HepG2 (cell line): ENCODE data around the gene MYO6. TPM values are rescaled to one million over a fixed set of nuclear protein-coding genes. Genes with fewer than 3 reads are reported as not detected.

Experiments
- ATAC-seq: fragments of 200-7000 bp; cut with Tn5 transposase; 3 replicates; pipeline ENCODE4 v1.9.1; 2020; ENCODE audit warnings: mild to moderate bottlenecking, moderate library complexity
- BruUV-seq: library from RNA; stranded (reverse); fragments of 400-500 nt; replicated peaks from 2 replicates; lab custom pipeline; 2021; lab: Mats Ljungman, UMichigan
- CTCF ChIA-PET: fragments of 300-600 bp; formaldehyde crosslinking; extraction: SDS; loops from one replicate; lab custom pipeline; 2021; ENCODE audit warnings: low total read pairs, inconsistent platforms, low intra/inter-chr PET ratio; lab: Yijun Ruan, JAX
- POLR2A ChIA-PET: fragments of 350-600 bp; sonication (Branson Sonifier 250); formaldehyde crosslinking; loops from one replicate; lab custom pipeline; 2020; ENCODE audit warnings: antibody characterized with exemption, inconsistent platforms; lab: Yijun Ruan, JAX
- DNase-seq: peaks from one replicate; pipeline ENCODE4 v3.0.0-alpha.2; 2015; ENCODE audit warnings: low spot score
- FAIRE-seq: peaks from 3 replicates; lab custom pipeline; 2011; peaks lifted over from hg19 to GRCh38; lab: Jason Lieb, UNC
- H2AFZ ChIP-seq: one replicate; pipeline ENCODE4 v1.6.1; 2011; ENCODE audit warnings: low read length, inconsistent platforms
- H3K27ac ChIP-seq: fragments of 300-600 bp; 3 replicates; pipeline ENCODE4 v1.8.0; 2011; ENCODE audit warnings: mixed run types, mild to moderate bottlenecking, mixed read lengths, low read length, inconsistent platforms; ENCODE audit not compliant: insufficient read depth; ENCODE audit errors: extremely low read length
- H3K27me3 ChIP-seq, 2 experiments: fragments of 200-600 bp in 1 of 2; 2 replicates in 1 of 2; 3 replicates in 1 of 2; pipeline versions ENCODE4 v1.6.0 to v1.8.0; 2011; ENCODE audit warnings: low read length in 2 of 2, mild to moderate bottlenecking in 2 of 2, moderate library complexity in 2 of 2, inconsistent platforms in 1 of 2; ENCODE audit not compliant: insufficient read depth in 2 of 2, control insufficient read depth in 1 of 2
- H3K36me3 ChIP-seq, 2 experiments: fragments of 200-600 bp in 1 of 2; replicated peaks in 1 of 2; 2 replicates in 1 of 2; 3 replicates in 1 of 2; pipeline versions ENCODE4 v1.5.1 to v1.8.0; 2011; ENCODE audit warnings: low read length in 2 of 2, inconsistent platforms in 1 of 2; ENCODE audit not compliant: insufficient read depth in 2 of 2, control insufficient read depth in 1 of 2
- H3K4me1 ChIP-seq: 2 replicates; pipeline ENCODE4 v1.5.1; 2012; ENCODE audit warnings: low read length, inconsistent platforms; ENCODE audit not compliant: insufficient read depth
- H3K4me2 ChIP-seq: 2 replicates; pipeline ENCODE4 v1.6.0; 2011; ENCODE audit warnings: low read depth, low read length, inconsistent platforms
- H3K4me3 ChIP-seq, 3 experiments: fragments of 200-600 bp in 1 of 3; sonication (generic), shearing (Covaris generic) in 1 of 3; replicated peaks in 1 of 3; 2 replicates each; pipeline ENCODE4 v1.5.1; 2011 to 2016; ENCODE audit warnings: low read length in 3 of 3, inconsistent platforms in 2 of 3, low read depth in 2 of 3, mild to moderate bottlenecking in 2 of 3, control low read depth in 1 of 3, mixed read lengths in 1 of 3; ENCODE audit not compliant: insufficient read depth in 1 of 3
- H3K79me2 ChIP-seq: one replicate; pipeline ENCODE4 v1.6.1; 2011; ENCODE audit warnings: low read length, inconsistent platforms; ENCODE audit not compliant: insufficient read depth
- H3K9ac ChIP-seq: 2 replicates; pipeline ENCODE4 v1.6.0; 2011; ENCODE audit warnings: mild to moderate bottlenecking, low read depth, low read length, inconsistent platforms; ENCODE audit not compliant: insufficient read depth
- H3K9me3 ChIP-seq: 2 replicates; pipeline ENCODE4 v1.5.1; 2012; ENCODE audit warnings: mild to moderate bottlenecking, low read length
- H4K20me1 ChIP-seq: 2 replicates; pipeline ENCODE4 v1.6.0; 2011; ENCODE audit warnings: inconsistent platforms, mild to moderate bottlenecking, low read length, moderate library complexity; ENCODE audit not compliant: insufficient read depth
- GMEB2 ChIP-seq: IDR thresholded peaks from 2 replicates; pipeline ENCODE4 v1.6.1; 2016; ENCODE audit warnings: missing biosample characterization, missing genetic modification reagents, low read depth
- KIAA2018 ChIP-seq: sonication (generic); formaldehyde crosslinking; IDR thresholded peaks from 2 replicates; pipeline ENCODE4 v1.5.0; 2020; ENCODE audit warnings: mild to moderate bottlenecking, missing genetic modification reagents, borderline replicate concordance
- PRDM15 ChIP-seq: sonication (generic); formaldehyde crosslinking; IDR thresholded peaks from 2 replicates; pipeline ENCODE4 v1.4.0; 2020; ENCODE audit warnings: missing genetic modification reagents
- WGBS: methylation state at CpG from one replicate; pipeline ENCODE4 v1.1.6; 2017; ENCODE audit warnings: low lambda C conversion rate; 5-methylcytosine and 5-hydroxymethylcytosine counted together
- in situ Hi-C: cut with HindIII; loops from 2 replicates; pipeline ENCODE4 v1.10.0; 2017; ENCODE audit warnings: low pct_unique_long_range_greater_than_20kb; ENCODE audit not compliant: extremely low pct_ligation_motif_present
- intact Hi-C: fragments of 100-400 bp; cut with micrococcal nuclease; formaldehyde crosslinking; loops from one replicate; pipeline ENCODE4 v1.10.0; 2022; ENCODE audit not compliant: unreplicated experiment
- polyA plus RNA-seq, 8 experiments: library from polyadenylated mRNA; depleted of rRNA in 3 of 8; stranded (reverse) in 7 of 8; unstranded in 1 of 8; fragments of >200 nt; fragmentation: Illumina TruSeq in 4 of 8; extraction: Trizol in 4 of 8; gene quantifications; 2 replicates each; pipeline versions ENCODE4 v1.2.1 to v1.2.3, GENCODE V29; 2011 to 2016; ENCODE audit warnings: low read depth in 4 of 8, missing spikeins in 1 of 8, mixed read lengths in 1 of 8; ENCODE audit not compliant: insufficient read depth in 1 of 8
- total RNA-seq, 5 experiments: library from RNA; depleted of rRNA; stranded (reverse); fragments of >200 nt; fragmentation: Illumina TruSeq; extraction: Trizol; gene quantifications; 2 replicates each; pipeline ENCODE4 v1.2.3, GENCODE V29; 2016; ENCODE audit warnings: low read depth in 1 of 5

MYO6 gene
- total and polyA plus RNA-seq, 2 of the 13 experiments (the other 11 are each of a cell fraction or from before 2014, with no cell fraction given), result 5.4 to 7.5 TPM

- Histone ChIP-seq H3K36me3 (no peaks in the 10 kb centered on the region), H3K4me2 (no peak overlapping the region), H3K27me3 (no peaks in the 10 kb centered on the region), H3K4me1 (no peaks in the 10 kb centered on the region), H3K4me3 (no peak overlapping the region)
- no peak for FAIRE-seq
- in situ Hi-C loops, result no loop called here
- intact Hi-C loops, result loop anchor here (10.0 kb wide), 1 partner anchor 1562 kb away; no protein-coding TSS in a partner anchor
- TF ChIP-seq PRDM15 (no peak), GMEB2 (CRISPR knock-in tag) (no peak), KIAA2018 (CRISPR knock-in tag) (no peak)
- TF ChIP-seq, all 625 proteins: peak for 0
- no peaks in the 10 kb centered on the region for H4K20me1 ChIP-seq
- CTCF ChIA-PET, result no interaction called here
- no peaks in the 10 kb centered on the region for H3K79me2 ChIP-seq
- ATAC-seq, result no peak
- H2AFZ ChIP-seq, result no peak overlapping the region
- no peak overlapping the region for H3K9ac ChIP-seq
- POLR2A ChIA-PET, result no interaction called here
- 96% methylated on average over 8 of the region's 8 CpGs for WGBS
- H3K9me3 ChIP-seq, result no peaks in the 10 kb centered on the region
- BruUV-seq, result no TSS peak
- DNase-seq, result no peak
- H3K27ac ChIP-seq, result no peak overlapping the region
Measured at GRCh38 chr6:75892384-75892783, 143.3 kb downstream of the MYO6 start.
